SJSA1 (cell line): Measurements from ENCODE around the gene RASGRP3. TPM values are rescaled to one million over a fixed set of nuclear protein-coding genes. Genes with fewer than 3 reads are reported as not detected.

Experiments used
- DNase-seq, 2 experiments: peaks; one replicate each; pipeline ENCODE4 v3.0.0-alpha.2; 2015 to 2020; ENCODE audit warnings: low spot score in 2 of 2, low read depth in 1 of 2
- H3K27ac ChIP-seq: fragments of 250-450 bp; sonication (Bioruptor Pico); 2 replicates; pipeline ENCODE4 v1.5.1; 2020; ENCODE audit warnings: mild to moderate bottlenecking, moderate library complexity
- H3K27me3 ChIP-seq: fragments of 250-450 bp; sonication (Bioruptor Pico); replicated peaks from 2 replicates; pipeline ENCODE4 v1.5.1; 2020; ENCODE audit warnings: mild to moderate bottlenecking, moderate library complexity
- H3K36me3 ChIP-seq: fragments of 250-450 bp; sonication (Bioruptor Pico); 2 replicates; pipeline ENCODE4 v1.5.1; 2020; ENCODE audit warnings: mild to moderate bottlenecking
- H3K4me1 ChIP-seq: fragments of 250-450 bp; sonication (Bioruptor Pico); replicated peaks from 2 replicates; pipeline ENCODE4 v1.6.1; 2021; ENCODE audit warnings: mild to moderate bottlenecking
- H3K4me3 ChIP-seq: fragments of 250-450 bp; sonication (Bioruptor Pico); 2 replicates; pipeline ENCODE4 v1.5.1; 2020; ENCODE audit warnings: mild to moderate bottlenecking
- H3K9me3 ChIP-seq: fragments of 250-450 bp; sonication (Bioruptor Pico); replicated peaks from 2 replicates; pipeline ENCODE4 v1.5.1; 2020; ENCODE audit warnings: mild to moderate bottlenecking
- total RNA-seq: library from RNA; depleted of rRNA; stranded (reverse); fragments of >200 nt; shearing (Covaris generic); gene quantifications from 2 replicates; pipeline ENCODE4 v1.2.3, GENCODE V29; 2014

The RASGRP3 gene
- total RNA-seq, 1 experiment from 2014 or later = 11.6 TPM

GRCh38 chr2:33505966-33506365 lies 29.5 kb downstream of the RASGRP3 start:
- Histone ChIP-seq H3K27ac (no peak overlapping the region), H3K36me3 (no peaks in the 10 kb centered on the region), H3K27me3 (no peaks in the 10 kb centered on the region), H3K4me1 (no peaks in the 10 kb centered on the region; the same call in 1 of the 2 replicates), H3K4me3 (no peak overlapping the region), H3K9me3 (no peaks in the 10 kb centered on the region)
- DNase-seq = no peak

GRCh38 chr2:33509908-33510585 lies 33.6 kb downstream of the RASGRP3 start:
- no peaks in the 10 kb centered on the region for H3K36me3 ChIP-seq
- no peaks in the 10 kb centered on the region for H3K4me1 ChIP-seq
- no peaks in the 10 kb centered on the region for H3K27me3 ChIP-seq
- H3K4me3 ChIP-seq = no peak overlapping the region
- DNase-seq = no peak
- no peak overlapping the region for H3K27ac ChIP-seq
- no peaks in the 10 kb centered on the region for H3K9me3 ChIP-seq

GRCh38 chr2:33510586-33510968 lies 34.1 kb downstream of the RASGRP3 start:
- H3K27ac ChIP-seq = no peak overlapping the region
- no peaks in the 10 kb centered on the region for H3K36me3 ChIP-seq
- no peak for DNase-seq

GRCh38 chr2:33511141-33511540 lies 34.7 kb downstream of the RASGRP3 start:
- H3K36me3 ChIP-seq = no peaks in the 10 kb centered on the region
- no peaks in the 10 kb centered on the region for H3K9me3 ChIP-seq
- no peaks in the 10 kb centered on the region for H3K27me3 ChIP-seq
- DNase-seq = no peak
- H3K4me1 ChIP-seq = no peaks in the 10 kb centered on the region
- H3K4me3 ChIP-seq = no peak overlapping the region
- no peak overlapping the region for H3K27ac ChIP-seq

More at GRCh38 chr2:33510586-33510968, 34.1 kb downstream of the RASGRP3 start:
- H3K4me1 ChIP-seq = no peaks in the 10 kb centered on the region
- H3K27me3 ChIP-seq = no peaks in the 10 kb centered on the region
- H3K4me3 ChIP-seq = no peak overlapping the region
- H3K9me3 ChIP-seq = no peaks in the 10 kb centered on the region

GRCh38 chr2:33512112-33512511 lies 35.7 kb downstream of the RASGRP3 start:
- H3K36me3 ChIP-seq = no peaks in the 10 kb centered on the region
- no peak overlapping the region for H3K27ac ChIP-seq
- no peak overlapping the region for H3K4me3 ChIP-seq
- no peaks in the 10 kb centered on the region for H3K9me3 ChIP-seq
- no peaks in the 10 kb centered on the region for H3K4me1 ChIP-seq
- no peak for DNase-seq
- H3K27me3 ChIP-seq = no peaks in the 10 kb centered on the region

GRCh38 chr2:33513480-33513879 lies 37.0 kb downstream of the RASGRP3 start:
- Histone ChIP-seq H3K36me3 (no peaks in the 10 kb centered on the region), H3K27me3 (no peaks in the 10 kb centered on the region), H3K4me3 (no peak overlapping the region), H3K9me3 (no peaks in the 10 kb centered on the region), H3K4me1 (no peaks in the 10 kb centered on the region), H3K27ac (no peak overlapping the region)
- DNase-seq = no peak

- Histone ChIP-seq H3K9me3 (no peaks in the 10 kb centered on the region), H3K27me3 (no peaks in the 10 kb centered on the region), H3K27ac (no peak overlapping the region), H3K4me3 (no peak overlapping the region), H3K4me1 (no peaks in the 10 kb centered on the region), H3K36me3 (no peaks in the 10 kb centered on the region)
- DNase-seq = no peak
Measured at GRCh38 chr2:33516456-33516995, 40.1 kb downstream of the RASGRP3 start.

GRCh38 chr2:33518200-33518599 lies 41.8 kb downstream of the RASGRP3 start:
- no peak for DNase-seq
- H3K36me3 ChIP-seq = no peaks in the 10 kb centered on the region
- H3K4me3 ChIP-seq = no peak overlapping the region
- no peaks in the 10 kb centered on the region for H3K27me3 ChIP-seq
- H3K9me3 ChIP-seq = no peaks in the 10 kb centered on the region
- H3K4me1 ChIP-seq = no peaks in the 10 kb centered on the region
- H3K27ac ChIP-seq = no peak overlapping the region

GRCh38 chr2:33518929-33519328 lies 42.5 kb downstream of the RASGRP3 start:
- Histone ChIP-seq H3K27me3 (no peaks in the 10 kb centered on the region), H3K4me1 (no peaks in the 10 kb centered on the region), H3K9me3 (no peaks in the 10 kb centered on the region), H3K27ac (no peak overlapping the region), H3K4me3 (no peak overlapping the region), H3K36me3 (no peaks in the 10 kb centered on the region)
- DNase-seq = no peak

GRCh38 chr2:33521791-33522281 lies 45.4 kb downstream of the RASGRP3 start:
- H3K27me3 ChIP-seq = no peaks in the 10 kb centered on the region
- no peak overlapping the region for H3K4me3 ChIP-seq
- H3K27ac ChIP-seq = no peak overlapping the region; the same call in 1 of the 2 replicates
- DNase-seq = no peak
- H3K36me3 ChIP-seq = no peaks in the 10 kb centered on the region
- H3K4me1 ChIP-seq = no peaks in the 10 kb centered on the region
- no peaks in the 10 kb centered on the region for H3K9me3 ChIP-seq

GRCh38 chr2:33522576-33522975 lies 46.1 kb downstream of the RASGRP3 start:
- Histone ChIP-seq H3K4me3 (no peak overlapping the region), H3K9me3 (no peaks in the 10 kb centered on the region), H3K27me3 (no peaks in the 10 kb centered on the region), H3K4me1 (no peaks in the 10 kb centered on the region), H3K27ac (no peak overlapping the region; the same call in 1 of the 2 replicates), H3K36me3 (no peaks in the 10 kb centered on the region)
- DNase-seq = no peak

- no peak for DNase-seq
- H3K9me3 ChIP-seq = no peaks in the 10 kb centered on the region
- no peaks in the 10 kb centered on the region for H3K27me3 ChIP-seq
- H3K36me3 ChIP-seq = no peaks in the 10 kb centered on the region
- no peak overlapping the region for H3K27ac ChIP-seq
- H3K4me1 ChIP-seq = peaks cover 12% of the 10 kb centered on the region
- H3K4me3 ChIP-seq = no peak overlapping the region
Measured at GRCh38 chr2:33525666-33526065, 49.2 kb downstream of the RASGRP3 start.

GRCh38 chr2:33526132-33526531 lies 49.7 kb downstream of the RASGRP3 start:
- Histone ChIP-seq H3K27me3 (no peaks in the 10 kb centered on the region), H3K4me1 (peaks cover 12% of the 10 kb centered on the region), H3K36me3 (no peaks in the 10 kb centered on the region), H3K4me3 (no peak overlapping the region), H3K9me3 (no peaks in the 10 kb centered on the region), H3K27ac (no peak overlapping the region)
- no peak for DNase-seq

GRCh38 chr2:33526921-33527320 lies 50.5 kb downstream of the RASGRP3 start:
- no peak overlapping the region for H3K27ac ChIP-seq
- H3K27me3 ChIP-seq = no peaks in the 10 kb centered on the region
- no peaks in the 10 kb centered on the region for H3K36me3 ChIP-seq
- H3K9me3 ChIP-seq = no peaks in the 10 kb centered on the region
- H3K4me3 ChIP-seq = no peak overlapping the region
- no peak for DNase-seq
- H3K4me1 ChIP-seq = peaks cover 12% of the 10 kb centered on the region
